Natural killer cell (primary cell): ENCODE measurements around the gene SLX9. TPM values are rescaled to one million over a fixed set of nuclear protein-coding genes. Genes with fewer than 3 reads are reported as not detected.
A peak's percentile ranks its signal among the peaks of the same experiment; 100 is the strongest.

Experiments used
- ATAC-seq, 3 donors: fragments of 150-1000 bp in 2 of 3; fragments of 200-7000 bp in 1 of 3; cut with Tn5 transposase; 1 replicate in 1 of 3; 2 replicates in 2 of 3; pipeline ENCODE4 v1.10.0; 2021; ENCODE audit warnings: mild to moderate bottlenecking in 2 of 3, moderate library complexity in 2 of 3
- DNase-seq, 2 donors: peaks; one replicate each; pipeline versions ENCODE4 v3.0.0 to v3.0.0-alpha.2; 2013 to 2021; ENCODE audit warnings: mixed read lengths in 1 of 2
- H3K27ac ChIP-seq: one replicate; pipeline ENCODE4 v1.5.1; 2013; ENCODE audit warnings: mild to moderate bottlenecking, low read length
- H3K27me3 ChIP-seq: one replicate; pipeline ENCODE4 v1.6.1; 2013; ENCODE audit warnings: low read length; ENCODE audit not compliant: control insufficient read depth, insufficient read depth
- H3K36me3 ChIP-seq: one replicate; pipeline ENCODE4 v1.6.1; 2013; ENCODE audit warnings: low read length; ENCODE audit not compliant: control insufficient read depth, insufficient read depth
- H3K4me1 ChIP-seq: one replicate; pipeline ENCODE4 v1.6.1; 2013; ENCODE audit warnings: low read length; ENCODE audit not compliant: control insufficient read depth, insufficient read depth
- H3K4me3 ChIP-seq: one replicate; pipeline ENCODE4 v1.5.1; 2013; ENCODE audit warnings: low read length
- H3K9me3 ChIP-seq: one replicate; pipeline ENCODE4 v1.6.1; 2013; ENCODE audit warnings: low read length; ENCODE audit not compliant: control insufficient read depth, insufficient read depth
- H3K27ac Mint-ChIP-seq, 2 donors: one replicate each; pipeline ENCODE4 v1.8.0; 2022; ENCODE audit warnings: mild to moderate bottlenecking in 2 of 2, mixed read lengths in 2 of 2, moderate library complexity in 1 of 2
- H3K27me3 Mint-ChIP-seq, 2 donors: one replicate each; pipeline ENCODE4 v1.8.0; 2022; ENCODE audit warnings: low read depth in 2 of 2, mixed read lengths in 2 of 2
- H3K36me3 Mint-ChIP-seq: one replicate; pipeline ENCODE4 v1.8.0; 2022; ENCODE audit warnings: mixed read lengths
- H3K4me1 Mint-ChIP-seq, 2 donors: one replicate each; pipeline ENCODE4 v1.8.0; 2022; ENCODE audit warnings: mixed read lengths in 2 of 2
- H3K4me3 Mint-ChIP-seq: one replicate; pipeline ENCODE4 v1.8.0; 2022; ENCODE audit warnings: mild to moderate bottlenecking, moderate library complexity, mixed read lengths
- H3K9me3 Mint-ChIP-seq, 2 donors: one replicate each; pipeline ENCODE4 v1.8.0; 2022; ENCODE audit warnings: mixed read lengths in 2 of 2
- WGBS: methylation state at CpG from one replicate; pipeline ENCODE4 v1.1.7; 2013; ENCODE audit warnings: missing lambda C conversion rate; ENCODE audit not compliant: insufficient coverage; 5-methylcytosine and 5-hydroxymethylcytosine counted together
- intact Hi-C: fragments of 100-400 bp; cut with micrococcal nuclease; formaldehyde crosslinking; loops from one replicate; pipeline ENCODE4 v1.14.2; 2022
- total RNA-seq, 4 donors: library from RNA; stranded (reverse); fragments of 120-200 nt in 1 of 4; gene quantifications; one replicate each; pipeline versions ENCODE4 v1.2.3 to v1.2.4, GENCODE V29; 2013 to 2022
- TF ChIP-seq, protein P1 (sequence below): fragments of 200-600 bp; IDR thresholded peaks from one replicate; pipeline ENCODE4 v1.8.0; 2022; ENCODE audit warnings: antibody characterized with exemption

Gene SLX9
- total RNA-seq, 3 donors from 2014 or later (not counting 1 experiment from before 2014, with no cell fraction given) = 12.8 to 22.9 (median 20.0) TPM

DNA sequence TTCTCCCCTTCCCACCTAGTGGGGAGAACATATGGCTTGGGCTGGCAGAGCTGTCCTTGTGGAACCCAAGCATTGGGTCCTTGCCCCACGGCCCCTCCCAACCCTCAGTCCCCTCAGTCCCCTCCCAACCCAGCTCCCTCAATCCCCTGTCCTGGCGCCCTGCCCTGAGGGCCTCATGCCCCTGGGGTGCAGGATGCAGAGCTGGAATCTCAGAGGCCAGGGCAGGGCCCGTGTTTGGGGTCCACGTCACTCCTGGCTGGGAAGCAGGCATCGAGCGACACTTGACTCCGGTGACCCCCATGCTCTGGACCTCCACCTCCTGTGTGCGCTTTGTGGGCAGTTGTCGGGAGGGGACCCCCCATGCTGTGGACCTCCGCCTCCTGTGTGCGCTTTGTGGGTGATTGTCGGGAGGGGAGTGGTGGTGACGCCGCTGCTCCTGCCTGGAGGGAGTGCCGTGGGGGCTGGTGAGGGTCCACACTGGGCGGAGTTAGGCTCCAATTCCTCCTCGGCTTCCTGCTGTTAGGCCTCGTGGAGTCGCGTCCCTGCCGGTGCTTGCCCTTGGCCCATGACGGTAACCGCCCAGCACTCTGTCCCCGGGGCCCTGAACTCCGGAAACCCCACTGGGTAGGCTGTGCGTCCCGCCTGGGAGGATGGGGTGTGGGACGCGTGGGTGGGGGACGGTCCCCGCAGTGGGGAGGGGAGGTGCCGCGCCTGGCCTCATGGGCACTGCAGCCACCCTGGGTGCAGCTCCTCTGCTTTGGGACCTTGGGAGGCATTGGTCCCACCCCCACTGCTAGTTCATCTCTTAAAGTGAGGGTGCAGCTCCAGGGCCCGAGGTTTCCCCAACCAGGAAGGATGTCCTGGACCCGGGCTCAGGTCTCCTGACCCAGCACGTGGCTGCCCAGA lies 31.2 kb downstream of the SLX9 start:
- WGBS = 95% methylated on average over 36 of the region's 36 CpGs
- DNase-seq (no peak), ATAC-seq (no peak)
- peaks cover 55% of the 10 kb centered on the region for H3K4me1 ChIP-seq
- H3K36me3 ChIP-seq = peaks cover 9% of the 10 kb centered on the region
- no peak overlapping the region for H3K4me3 ChIP-seq
- no peak overlapping the region for H3K4me3 Mint-ChIP-seq
- intact Hi-C loops = no loop called here
- peak overlapping the region in 1 of 2 donors; percentile 87 for H3K27ac Mint-ChIP-seq
- no peak overlapping the region for H3K27ac ChIP-seq
- peaks cover 38 to 46% of the 10 kb centered on the region in 2 donors for H3K4me1 Mint-ChIP-seq
- H3K9me3 ChIP-seq = no peaks in the 10 kb centered on the region
- no peaks in the 10 kb centered on the region for H3K9me3 Mint-ChIP-seq
- H3K36me3 Mint-ChIP-seq = no peaks in the 10 kb centered on the region
- H3K27me3 ChIP-seq = no peaks in the 10 kb centered on the region
- TF ChIP-seq, protein P1, sequence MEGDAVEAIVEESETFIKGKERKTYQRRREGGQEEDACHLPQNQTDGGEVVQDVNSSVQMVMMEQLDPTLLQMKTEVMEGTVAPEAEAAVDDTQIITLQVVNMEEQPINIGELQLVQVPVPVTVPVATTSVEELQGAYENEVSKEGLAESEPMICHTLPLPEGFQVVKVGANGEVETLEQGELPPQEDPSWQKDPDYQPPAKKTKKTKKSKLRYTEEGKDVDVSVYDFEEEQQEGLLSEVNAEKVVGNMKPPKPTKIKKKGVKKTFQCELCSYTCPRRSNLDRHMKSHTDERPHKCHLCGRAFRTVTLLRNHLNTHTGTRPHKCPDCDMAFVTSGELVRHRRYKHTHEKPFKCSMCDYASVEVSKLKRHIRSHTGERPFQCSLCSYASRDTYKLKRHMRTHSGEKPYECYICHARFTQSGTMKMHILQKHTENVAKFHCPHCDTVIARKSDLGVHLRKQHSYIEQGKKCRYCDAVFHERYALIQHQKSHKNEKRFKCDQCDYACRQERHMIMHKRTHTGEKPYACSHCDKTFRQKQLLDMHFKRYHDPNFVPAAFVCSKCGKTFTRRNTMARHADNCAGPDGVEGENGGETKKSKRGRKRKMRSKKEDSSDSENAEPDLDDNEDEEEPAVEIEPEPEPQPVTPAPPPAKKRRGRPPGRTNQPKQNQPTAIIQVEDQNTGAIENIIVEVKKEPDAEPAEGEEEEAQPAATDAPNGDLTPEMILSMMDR = no peak
- no peaks in the 10 kb centered on the region for H3K27me3 Mint-ChIP-seq

- Mint-ChIP-seq H3K27me3 (no peaks in the 10 kb centered on the region), H3K27ac (peak overlapping the region in 1 of 2 donors; percentile 29), H3K4me1 (peaks cover 32 to 40% of the 10 kb centered on the region in 2 donors), H3K9me3 (no peaks in the 10 kb centered on the region), H3K4me3 (no peak overlapping the region), H3K36me3 (no peaks in the 10 kb centered on the region)
- WGBS = 96% methylated on average over 10 of the region's 10 CpGs
- Histone ChIP-seq H3K36me3 (peaks cover 11% of the 10 kb centered on the region), H3K9me3 (no peaks in the 10 kb centered on the region), H3K4me3 (no peak overlapping the region), H3K27ac (no peak overlapping the region), H3K4me1 (peaks cover 49% of the 10 kb centered on the region), H3K27me3 (no peaks in the 10 kb centered on the region)
- ATAC-seq (no peak), DNase-seq (no peak)
- TF ChIP-seq, protein P1 = no peak
- intact Hi-C loops = no loop called here
Measured at GRCh38 chr21:44971672-44971995, 31.8 kb downstream of the SLX9 start.

GRCh38 chr21:44972301-44972814 lies 32.5 kb downstream of the SLX9 start:
- H3K9me3 Mint-ChIP-seq = no peaks in the 10 kb centered on the region
- H3K4me1 ChIP-seq = peaks cover 42% of the 10 kb centered on the region
- no peaks in the 10 kb centered on the region for H3K9me3 ChIP-seq
- H3K27me3 Mint-ChIP-seq = no peaks in the 10 kb centered on the region
- no peaks in the 10 kb centered on the region for H3K27me3 ChIP-seq
- H3K36me3 Mint-ChIP-seq = no peaks in the 10 kb centered on the region
- no peak overlapping the region for H3K27ac ChIP-seq
- no peak for ATAC-seq
- peaks cover 11% of the 10 kb centered on the region for H3K36me3 ChIP-seq
- H3K4me1 Mint-ChIP-seq = peaks cover 30 to 37% of the 10 kb centered on the region in 2 donors
- WGBS = 95% methylated on average over 19 of the region's 19 CpGs
- no peak overlapping the region for H3K4me3 Mint-ChIP-seq
- intact Hi-C loops = no loop called here
- DNase-seq = no peak
- no peak overlapping the region for H3K4me3 ChIP-seq
- peak overlapping the region in 1 of 2 donors; percentile 29 for H3K27ac Mint-ChIP-seq
- TF ChIP-seq, protein P1 = no peak
